RCC 7860 (cell line): ENCODE measurements around the gene CDH23.
A peak's percentile ranks its signal among the peaks of the same experiment; 100 is the strongest.

ENCODE experiments used
- DNase-seq: peaks from one replicate; pipeline ENCODE4 v3.0.0-alpha.2; 2015; ENCODE audit warnings: low spot score
- FAIRE-seq: peaks from 2 replicates; lab custom pipeline; 2012; peaks lifted over from hg19 to GRCh38; lab: Jason Lieb, UNC

The CDH23 gene

DNA sequence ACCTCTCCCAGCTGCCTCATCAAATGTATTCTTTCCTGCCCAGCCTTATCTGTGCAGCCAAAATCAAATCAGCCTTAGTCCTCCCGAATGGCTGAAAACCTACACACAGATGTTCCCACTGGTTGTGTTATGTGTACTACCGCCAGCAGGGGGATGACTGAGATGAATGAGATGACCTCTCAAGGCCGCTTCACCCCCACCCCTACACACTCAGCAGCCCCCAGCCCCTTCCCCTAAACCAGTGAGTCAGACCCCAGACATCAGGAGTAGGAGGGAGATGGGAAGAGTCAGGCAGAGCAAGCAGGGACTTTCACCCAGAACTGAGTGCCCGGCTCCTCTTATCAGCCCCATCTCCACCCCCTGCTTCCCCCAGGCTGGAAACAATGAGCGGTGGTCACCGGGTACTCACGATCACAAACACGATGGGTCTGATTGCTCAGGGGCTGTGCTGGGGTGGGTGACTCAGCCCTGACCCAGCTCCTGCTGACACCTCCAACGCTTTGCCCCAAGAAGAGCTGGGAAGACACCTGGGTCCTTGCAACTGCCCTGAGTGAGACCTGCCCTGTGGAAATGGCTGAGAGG, 329.4 kb downstream of the CDH23 start:
- FAIRE-seq (no peak), DNase-seq (peak; percentile 9)

DNA sequence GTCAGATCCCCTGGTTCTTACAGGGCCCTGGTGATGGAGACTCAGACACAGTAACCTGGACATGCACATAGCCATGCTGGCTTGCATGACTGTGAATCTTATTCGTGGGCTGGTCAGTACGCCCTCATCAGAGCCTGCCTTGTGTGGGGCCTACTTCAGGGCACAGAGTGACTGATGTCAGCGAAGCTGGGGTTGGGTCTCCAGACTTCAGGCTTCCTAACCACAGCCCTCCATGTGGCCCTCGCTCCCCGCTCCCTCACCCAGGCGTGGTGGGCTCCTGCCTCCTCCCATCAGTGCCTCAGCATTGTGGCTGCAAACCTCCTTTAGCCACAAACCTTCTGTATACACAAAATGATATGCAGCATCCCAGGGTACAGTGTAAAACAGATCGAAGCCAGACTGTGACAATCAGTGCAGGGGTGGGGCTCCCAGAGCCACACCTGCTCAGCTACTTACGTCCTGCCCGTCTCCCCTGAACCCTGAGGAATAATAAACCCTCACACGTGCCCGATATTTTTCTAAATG, 329.9 kb downstream of the CDH23 start:
- DNase-seq (no peak), FAIRE-seq (no peak)

DNA sequence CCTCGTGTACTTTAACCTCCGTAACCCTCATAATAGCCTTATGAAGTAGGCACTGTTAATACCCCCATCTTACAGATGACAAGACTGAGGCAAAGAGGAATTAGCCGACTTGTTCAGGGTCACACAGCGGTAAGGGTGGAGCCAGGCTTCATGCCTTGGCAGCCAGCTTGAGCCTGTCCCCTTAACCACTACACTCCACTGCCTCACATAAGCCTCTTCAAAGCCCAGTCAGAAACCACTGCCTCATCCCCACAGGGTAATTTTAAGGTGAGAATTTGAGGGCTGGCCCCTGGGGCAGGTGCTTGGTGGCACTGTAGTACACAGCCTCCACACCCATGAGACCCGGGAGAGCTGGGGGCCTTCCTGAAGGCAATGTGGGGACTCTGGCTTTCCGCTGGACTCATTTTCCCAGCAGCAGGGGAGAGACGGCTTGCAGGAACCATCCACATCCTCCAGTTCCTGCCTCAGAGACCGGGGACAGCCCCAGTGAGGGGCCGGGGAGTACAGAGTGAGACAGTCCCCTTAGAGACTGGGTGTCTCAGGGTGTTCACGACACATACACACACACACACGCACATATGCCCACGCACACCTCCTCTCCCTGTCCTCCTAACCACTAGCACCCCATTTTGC, 330.5 kb downstream of the CDH23 start:
- no peak for FAIRE-seq

DNA sequence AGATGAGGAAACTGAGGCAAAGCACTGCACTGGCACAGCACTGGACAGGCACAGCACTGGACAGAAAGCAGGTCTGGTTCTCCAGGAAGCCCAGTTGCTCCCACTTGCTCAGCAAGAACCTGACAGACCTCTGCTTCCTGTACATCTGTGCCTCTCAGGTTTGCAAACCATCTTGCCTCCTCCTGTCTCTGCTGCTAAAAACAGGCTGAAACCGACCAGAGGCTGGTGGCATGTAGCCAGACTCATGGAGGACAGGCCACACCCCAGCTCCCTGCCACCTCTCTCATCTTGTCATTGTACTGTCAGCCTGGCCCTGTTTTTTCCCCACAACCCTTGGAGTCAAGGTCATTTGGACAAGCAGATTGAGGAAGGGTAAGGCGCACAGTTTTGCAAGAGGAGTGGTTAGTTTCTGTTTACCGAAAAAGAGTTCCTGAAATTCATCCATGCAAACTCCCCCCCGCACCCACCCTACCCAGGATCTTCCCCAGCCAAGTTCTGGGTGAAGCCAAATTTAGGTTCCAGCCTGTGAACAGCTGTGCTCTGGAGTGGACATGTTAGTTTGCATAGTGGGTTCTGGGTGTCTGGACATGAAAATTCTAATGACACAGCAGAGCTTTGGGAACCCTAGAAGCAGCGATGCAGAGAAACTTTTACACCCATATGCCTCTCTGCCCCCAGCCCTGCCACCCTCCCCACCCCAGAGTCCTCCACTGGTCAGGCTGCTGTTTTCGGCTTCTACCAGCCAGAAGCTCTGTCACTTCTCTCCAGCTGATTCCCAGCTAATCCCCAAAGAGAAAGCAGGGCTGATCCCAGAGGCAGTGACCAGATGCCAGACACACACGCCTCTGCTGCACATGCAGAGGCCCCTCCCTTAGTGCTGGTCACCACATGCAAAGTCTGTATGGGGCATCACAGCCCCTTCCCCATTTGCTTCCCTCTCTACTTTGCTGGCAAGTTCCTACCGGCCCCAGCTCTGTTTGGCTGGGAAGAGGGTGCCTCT, 331.3 kb downstream of the CDH23 start:
- no peak for FAIRE-seq
- DNase-seq, result no peak

More for the DNA sequence above, 330.5 kb downstream of the CDH23 start:
- no peak for DNase-seq

DNA sequence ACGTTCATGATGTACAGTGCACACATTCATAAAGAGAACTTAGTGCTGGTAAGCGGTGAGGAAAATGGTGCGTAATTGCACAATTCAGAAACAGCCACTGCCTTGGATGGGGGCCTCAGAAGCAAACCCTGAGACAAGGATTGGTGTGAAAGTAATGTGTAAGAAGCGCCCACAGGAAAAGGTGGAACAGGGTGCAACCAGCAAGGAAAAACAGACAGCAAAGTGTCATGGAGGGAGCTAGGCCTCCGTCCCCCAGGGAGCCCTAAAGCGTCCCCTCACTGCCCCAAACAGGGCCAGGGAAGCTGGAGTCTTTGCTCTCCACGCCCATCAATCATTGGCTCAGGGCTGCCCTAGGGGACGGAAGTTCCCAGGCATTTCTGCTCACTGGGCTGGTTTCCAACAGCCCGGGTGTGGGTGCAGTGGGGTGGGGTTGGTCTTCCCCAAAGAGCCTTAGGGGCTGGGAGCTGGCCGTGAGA, 332.5 kb downstream of the CDH23 start:
- no peak for DNase-seq
- FAIRE-seq, result no peak

DNA sequence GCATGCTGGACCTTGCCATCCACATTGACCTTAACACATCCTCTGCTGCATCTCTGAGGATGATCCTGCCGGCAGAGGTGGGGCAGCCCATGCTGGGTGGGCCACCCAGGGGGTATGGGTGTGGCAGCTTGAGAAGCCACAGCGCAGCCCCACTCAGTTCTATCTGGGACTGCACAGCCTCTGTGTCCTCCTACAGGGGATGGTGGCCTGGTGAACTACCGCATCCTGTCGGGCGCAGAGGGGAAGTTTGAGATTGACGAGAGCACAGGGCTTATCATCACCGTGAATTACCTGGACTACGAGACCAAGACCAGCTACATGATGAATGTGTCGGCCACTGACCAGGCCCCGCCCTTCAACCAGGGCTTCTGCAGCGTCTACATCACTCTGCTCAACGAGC, 335.1 kb downstream of the CDH23 start:
- FAIRE-seq, result no peak

DNA sequence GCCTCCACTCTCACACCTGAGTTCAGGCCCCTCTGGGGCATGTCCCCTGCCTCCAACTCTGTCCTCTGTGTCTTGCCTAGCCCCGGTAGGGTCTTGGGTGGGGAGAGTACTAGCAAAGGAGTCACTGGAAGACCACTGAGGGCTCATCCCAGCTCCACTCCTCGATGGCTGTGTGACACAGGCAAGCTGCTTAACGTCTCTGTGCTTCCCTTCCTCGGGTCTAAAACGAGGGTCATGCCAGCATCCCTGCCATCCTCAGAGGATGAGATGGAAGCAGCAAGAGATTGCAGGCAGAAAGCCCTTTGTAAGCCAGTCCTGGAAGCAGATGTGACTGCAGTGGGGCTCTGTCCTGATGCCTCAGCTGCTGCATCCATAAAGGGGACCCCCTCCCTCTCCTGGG, 338.1 kb downstream of the CDH23 start:
- FAIRE-seq, result no peak

More for the DNA sequence above, 335.1 kb downstream of the CDH23 start:
- no peak for DNase-seq

DNA sequence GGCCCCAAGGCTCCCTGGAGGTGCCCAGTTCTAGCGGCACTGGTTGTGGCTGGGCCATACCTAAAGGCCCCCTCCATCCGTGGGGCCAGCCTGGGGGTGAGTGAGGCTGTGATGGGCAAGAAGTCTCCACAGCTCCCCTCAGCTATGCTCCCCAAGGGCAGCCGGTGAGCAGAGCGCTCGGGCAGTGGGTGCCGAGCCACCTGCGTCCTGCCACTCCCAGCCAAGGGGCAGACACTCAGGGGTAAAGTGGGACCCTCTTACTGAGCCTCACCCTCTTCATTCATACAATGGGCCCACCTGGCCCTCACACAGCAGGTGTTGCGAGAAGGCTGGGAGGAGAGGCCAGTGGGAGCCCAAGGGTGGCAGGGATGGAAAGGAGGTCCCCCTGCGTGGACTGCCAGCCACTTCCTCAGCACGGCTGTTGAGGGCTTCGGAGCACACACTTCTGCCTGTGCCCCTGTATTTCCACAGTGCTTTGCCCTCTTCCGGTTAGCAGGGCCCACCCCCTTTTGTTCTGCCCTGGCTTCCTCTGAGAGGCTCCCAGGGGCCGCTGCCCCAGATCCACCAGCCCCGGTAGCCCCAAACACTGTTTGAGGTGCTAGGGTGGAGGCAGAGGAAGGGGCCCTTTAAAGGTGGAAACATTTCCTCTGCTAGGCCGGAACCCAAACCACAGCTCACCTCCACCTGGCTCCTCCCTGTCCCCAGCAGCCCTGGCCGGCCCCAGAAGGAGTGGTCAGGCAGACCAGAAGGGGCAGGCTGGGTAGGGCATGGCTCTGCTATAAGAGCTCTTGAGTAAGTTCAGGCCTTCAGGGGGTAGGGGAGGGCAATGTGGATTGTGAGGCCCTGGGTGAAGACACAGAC, 339.2 kb downstream of the CDH23 start:
- FAIRE-seq, result no peak
- no peak for DNase-seq

More for the DNA sequence above, 338.1 kb downstream of the CDH23 start:
- DNase-seq, result no peak

DNA sequence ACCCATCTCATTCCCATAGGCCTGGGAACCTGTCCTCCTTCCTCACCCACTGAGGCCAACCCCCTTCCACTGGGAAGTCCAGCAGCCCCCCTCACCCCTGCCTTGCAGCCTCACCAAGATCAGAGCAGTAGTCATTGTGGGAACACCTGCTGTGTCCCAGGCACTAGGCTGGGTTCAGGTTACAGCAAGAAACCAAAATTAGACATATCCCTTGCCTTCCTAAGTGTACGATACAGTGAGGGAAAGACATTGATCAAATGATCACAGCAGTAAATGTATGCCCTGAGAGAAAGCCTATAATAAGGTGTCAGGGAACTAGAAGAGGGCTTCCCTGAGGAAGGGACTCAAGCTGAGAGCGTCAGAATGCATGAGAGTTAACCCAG, 339.8 kb downstream of the CDH23 start:
- FAIRE-seq, result no peak

DNA sequence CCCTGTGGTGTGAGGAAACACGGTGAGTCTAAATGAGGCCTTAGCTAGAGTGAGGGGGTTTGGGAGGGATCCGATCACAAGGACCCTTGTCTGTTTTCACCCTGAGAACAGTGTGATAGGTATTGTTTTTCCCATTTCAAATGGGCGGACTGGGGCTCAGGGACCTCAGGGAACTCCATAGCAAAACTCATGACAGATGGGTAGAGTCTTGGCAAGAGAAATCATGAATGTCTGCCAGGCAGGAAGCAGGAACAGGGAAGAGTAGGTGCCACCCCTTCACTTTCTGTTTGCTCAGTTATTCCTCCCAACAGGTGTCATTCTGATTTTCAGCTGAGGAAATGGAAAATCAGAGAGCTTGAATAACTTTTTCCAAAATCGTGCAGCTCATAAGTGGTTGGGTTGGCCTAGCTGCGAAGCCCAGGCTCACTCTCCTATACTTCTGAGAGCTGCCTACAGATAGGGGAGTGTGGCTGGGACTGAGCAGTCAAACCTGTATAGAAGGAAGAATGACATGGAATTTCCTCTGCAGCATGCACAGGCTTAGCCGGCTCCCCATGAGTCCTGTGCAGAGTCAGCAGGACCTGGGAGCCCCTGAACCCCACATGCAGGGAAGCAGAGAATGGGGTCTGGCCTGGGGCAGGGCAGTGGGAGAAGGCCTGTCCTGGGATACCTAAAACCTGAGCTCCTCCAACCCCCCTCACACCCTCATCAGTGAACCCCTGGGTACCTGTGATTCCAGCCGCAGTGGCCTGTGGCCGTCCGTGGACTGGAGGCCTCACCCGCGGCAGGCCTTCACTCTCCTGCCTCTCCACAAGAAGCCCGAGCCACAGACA, 340.5 kb downstream of the CDH23 start:
- FAIRE-seq, result no peak
- DNase-seq, result no peak

More for the DNA sequence above, 339.8 kb downstream of the CDH23 start:
- no peak for DNase-seq

DNA sequence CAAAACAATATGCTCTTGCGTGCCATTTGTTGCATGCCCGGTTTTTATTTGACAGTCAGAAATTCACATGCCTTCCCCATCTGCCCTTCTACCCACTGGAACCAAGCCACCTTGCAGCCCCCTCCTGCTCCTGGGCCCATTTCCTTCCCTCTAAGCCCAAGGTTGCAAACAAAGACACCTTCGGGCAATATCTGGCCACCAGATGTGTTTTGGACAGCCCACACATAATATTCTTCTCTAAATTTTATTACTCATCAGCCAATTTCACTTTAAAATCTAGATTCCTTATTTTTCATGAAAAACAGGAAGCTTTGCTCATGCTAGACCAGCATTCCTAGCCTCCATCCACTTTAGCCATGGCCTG, 341.1 kb downstream of the CDH23 start:
- no peak for DNase-seq
- no peak for FAIRE-seq

DNA sequence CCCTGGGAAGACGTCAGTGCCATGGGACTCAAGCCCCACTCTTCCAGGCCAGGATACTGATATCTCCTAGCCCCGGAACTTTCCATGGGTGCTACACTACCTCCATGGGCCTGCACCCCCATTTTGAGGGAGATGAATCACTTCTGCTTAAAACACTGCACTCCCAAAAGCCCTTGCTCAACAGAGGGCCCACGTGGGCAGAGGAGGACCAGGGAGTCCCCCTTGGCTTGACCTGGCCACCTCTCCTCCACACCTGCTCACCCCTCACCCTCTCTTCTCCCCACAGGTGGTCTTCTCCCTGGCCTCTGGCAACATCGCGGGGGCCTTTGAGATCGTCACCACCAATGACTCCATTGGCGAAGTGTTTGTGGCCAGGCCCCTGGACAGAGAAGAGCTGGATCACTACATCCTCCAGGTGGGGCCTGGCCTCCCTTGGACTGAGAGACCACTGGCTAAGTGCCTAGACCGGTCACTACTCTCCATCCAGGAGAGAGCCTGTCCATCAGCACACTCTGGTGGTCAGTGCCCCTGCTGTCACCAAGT, 342.7 kb downstream of the CDH23 start:
- FAIRE-seq, result no peak
- DNase-seq, result no peak

DNA sequence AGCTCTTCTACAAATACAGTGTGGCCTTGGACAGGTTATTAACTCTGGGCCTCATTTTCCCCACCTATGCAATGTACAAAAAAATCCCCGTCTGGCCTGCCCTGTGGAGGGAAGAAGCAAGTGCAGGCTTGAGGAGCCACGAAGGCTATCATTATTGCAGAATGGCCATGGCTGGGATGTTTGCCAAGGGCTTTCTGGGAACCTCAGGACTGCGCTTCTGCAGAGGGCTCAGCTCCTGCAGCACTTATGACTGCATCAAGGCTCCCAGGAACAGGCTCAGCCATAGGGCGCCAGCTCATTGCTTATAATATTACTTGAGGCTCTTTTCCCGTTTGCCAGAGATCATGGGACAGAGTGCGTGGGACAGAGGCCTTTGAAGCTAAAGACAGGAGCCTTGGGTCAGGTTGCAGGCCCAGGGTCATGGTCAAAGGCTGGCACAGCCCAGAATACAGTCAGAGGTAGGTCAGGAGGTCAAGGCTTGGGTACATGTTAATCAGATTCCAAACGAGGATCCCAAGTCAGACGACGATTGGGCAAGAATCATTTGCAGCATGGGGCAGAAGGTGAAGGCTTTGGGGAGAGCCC, 343.4 kb downstream of the CDH23 start:
- FAIRE-seq, result no peak
- DNase-seq, result no peak

DNA sequence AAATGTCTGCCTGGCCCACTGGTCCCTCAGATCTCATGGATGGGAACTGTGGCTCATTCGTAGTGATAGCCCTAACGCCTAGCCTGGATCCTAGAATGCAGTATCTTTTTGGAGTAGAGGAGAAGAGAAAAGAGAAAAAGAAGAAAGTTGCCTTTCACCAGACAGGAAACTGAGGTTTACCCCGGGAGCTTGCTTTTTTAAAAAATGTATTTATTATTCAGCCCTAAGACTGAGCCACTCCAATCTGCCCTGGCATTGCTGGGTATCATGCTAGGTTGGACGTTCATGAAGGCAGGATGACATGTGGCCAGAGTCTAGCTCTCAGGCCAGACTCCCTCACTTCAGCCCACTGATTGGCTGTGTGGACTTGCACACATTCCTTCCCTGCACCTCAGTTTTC, 344.3 kb downstream of the CDH23 start:
- DNase-seq, result no peak
- FAIRE-seq, result no peak

DNA sequence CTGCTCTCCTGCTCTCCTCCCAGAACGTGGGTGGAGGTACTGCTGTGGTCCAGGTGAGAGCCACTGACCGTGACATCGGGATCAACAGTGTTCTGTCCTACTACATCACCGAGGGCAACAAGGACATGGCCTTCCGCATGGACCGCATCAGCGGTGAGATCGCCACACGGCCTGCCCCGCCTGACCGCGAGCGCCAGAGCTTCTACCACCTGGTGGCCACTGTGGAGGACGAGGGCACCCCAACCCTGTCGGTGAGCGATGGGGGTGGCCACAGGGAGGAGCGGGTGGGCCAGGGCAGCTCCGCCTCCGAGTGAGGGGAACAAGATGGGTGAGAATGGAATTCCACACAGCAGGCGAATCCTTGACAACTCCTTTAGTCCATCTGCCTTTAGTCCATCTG, 345.0 kb downstream of the CDH23 start:
- no peak for DNase-seq
- no peak for FAIRE-seq

DNA sequence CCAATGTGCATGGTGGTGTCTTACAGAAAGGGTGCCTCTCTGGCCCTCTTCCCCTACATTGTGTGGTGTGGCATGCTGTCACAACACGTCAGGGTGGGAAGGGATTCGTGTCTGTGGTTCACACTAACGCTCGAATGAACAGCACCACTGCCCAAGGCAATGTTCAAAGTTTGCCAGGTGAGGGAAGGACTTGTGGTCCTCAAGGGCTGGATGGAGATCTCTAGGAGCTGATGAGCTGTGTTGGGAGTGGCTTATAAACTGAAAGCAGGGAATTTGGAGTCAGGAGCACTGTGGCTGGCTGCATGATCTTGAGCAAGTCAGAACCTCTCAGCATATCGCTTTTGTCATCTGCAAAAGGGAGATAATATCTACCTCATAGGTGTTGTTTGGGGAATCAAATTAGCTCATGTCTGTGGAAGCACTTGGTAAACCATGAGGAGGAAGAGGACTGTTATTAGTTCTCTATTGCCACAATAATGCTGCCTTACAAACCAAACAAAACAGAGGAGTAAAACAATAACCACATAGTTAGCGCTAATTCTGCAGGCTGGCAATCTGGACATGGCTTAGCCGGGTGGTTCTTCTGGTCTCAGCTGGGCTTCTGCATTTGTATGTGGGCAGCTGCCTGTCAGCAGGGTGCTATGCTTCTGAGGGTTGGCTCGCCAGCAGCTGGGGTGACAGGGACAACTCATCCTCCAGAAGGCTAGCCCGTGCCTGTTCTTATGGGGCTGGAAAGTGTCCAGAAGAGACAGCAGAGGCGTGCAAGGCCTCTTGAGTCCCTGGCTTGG, 345.8 kb downstream of the CDH23 start:
- DNase-seq, result no peak
- no peak for FAIRE-seq

DNA sequence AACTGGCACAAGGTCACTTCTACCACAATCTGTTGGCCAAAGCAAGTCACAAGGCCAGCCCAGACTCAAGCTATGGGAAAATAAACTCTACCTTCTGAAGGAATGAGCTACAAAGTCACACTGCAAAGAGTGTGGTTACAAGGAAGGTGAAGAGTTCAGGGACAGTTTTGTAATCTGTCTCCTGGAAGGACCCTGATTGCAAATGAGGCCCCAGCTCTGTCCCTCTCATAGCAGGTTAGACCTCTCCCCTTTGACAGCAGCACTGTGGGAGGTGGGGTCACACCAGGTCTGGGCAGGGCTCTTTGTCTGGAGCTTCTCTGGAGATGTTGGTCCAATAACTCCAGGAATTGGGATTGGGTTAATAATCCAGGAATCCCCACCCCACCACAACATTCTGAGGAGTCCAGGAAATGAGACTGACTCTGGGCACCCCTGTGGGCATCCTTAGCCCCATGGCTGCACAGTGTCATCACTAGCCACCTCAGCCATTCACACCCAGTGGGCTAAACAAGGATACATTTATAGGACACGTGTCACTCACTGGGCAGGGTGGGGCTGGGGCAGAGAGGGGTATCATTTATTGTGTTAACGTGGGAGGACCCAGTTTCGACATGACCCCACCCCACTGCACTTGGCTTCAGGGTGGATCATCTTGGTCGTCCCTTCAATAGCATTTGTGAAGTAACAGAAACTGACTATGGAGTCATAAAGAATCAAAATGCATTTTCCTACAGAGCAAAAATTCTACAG, 346.5 kb downstream of the CDH23 start:
- DNase-seq, result no peak
- FAIRE-seq, result no peak
